SH-SY5Y (cell line): Measurements from ENCODE around the gene TBL1X.

Experiments
- GATA2 ChIP-seq: IDR thresholded peaks from 2 replicates; pipeline ENCODE4 v1.6.1; 2011; ENCODE audit warnings: mild to moderate bottlenecking, low read depth, low read length
- GATA3 ChIP-seq: IDR thresholded peaks from 2 replicates; pipeline ENCODE4 v1.6.1; 2011; ENCODE audit warnings: low read depth, mild to moderate bottlenecking, low read length, moderate library complexity

DNA sequence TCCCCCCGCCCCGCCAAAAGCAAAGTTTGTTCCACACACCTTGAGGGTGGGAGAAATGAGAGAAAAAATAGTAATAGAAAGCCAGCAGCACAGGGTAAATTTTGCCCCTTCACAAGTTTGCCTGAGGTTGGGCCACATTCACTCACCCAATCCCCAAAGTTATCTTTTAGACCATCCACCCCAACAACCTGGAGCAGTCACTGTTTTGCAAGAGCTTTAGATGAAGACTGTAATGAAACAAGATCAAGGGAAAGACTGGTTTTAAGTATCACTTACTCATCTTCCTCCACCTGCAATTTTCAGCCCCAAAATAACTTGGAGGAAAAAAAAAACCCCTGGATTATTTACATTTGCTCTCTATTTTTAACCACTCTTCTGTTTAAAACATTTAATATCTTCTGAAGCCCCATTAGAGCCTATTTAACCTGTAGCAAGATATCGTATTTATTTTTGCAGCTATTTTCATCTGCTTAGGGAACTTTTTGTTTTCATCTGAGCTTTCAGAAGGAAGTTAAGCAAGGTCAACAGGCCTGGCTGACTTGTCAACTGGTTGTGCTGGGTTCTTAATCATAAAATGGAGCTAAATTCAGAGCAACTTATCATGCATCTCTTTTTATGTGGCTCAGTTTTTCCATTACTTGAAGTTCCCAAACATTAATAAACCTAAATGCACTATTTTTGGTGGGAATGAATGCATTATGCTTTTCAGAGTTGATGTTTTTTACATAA is 24.6 kb upstream of the TBL1X start:
- TF ChIP-seq GATA3 (no peak), GATA2 (no peak)
